HG03521 (cell line): ENCODE measurements around the gene SPSB2.
"Not testable (repeated sequence)": the region's sequence is repeated elsewhere in the genome, so short reads cannot be mapped to it uniquely, and the experiment has no call there.

ENCODE experiments used
- ATAC-seq: cut with Tn5 transposase; IDR thresholded peaks from one replicate; pipeline ENCODE4 v1.9.1; 2021; ENCODE audit warnings: mild to moderate bottlenecking, moderate library complexity; ENCODE audit not compliant: unreplicated experiment

SPSB2 gene

GRCh38 chr12:6871052-6871957, 1.8 kb downstream of the SPSB2 start:
- no peak for ATAC-seq

GRCh38 chr12:6870304-6870703, 2.8 kb downstream of the SPSB2 start:
- not testable (repeated sequence) for ATAC-seq

- no peak for ATAC-seq
These were observed 3.8 kb downstream of the SPSB2 start for GRCh38 chr12:6869049-6870021.

- ATAC-seq, result no peak
These were observed 4.7 kb downstream of the SPSB2 start for GRCh38 chr12:6868211-6869048.

- peak; percentile 49 for ATAC-seq
These were observed 5.5 kb downstream of the SPSB2 start, which contains the start of gene TPI1 for GRCh38 chr12:6867413-6868210. TSS of gene TPI1 (plus strand) at chr12:6867531. CDS start at chr12:6867567, 36 bp downstream.

GRCh38 chr12:6866920-6867412, 6.1 kb downstream of the SPSB2 start:
- no peak for ATAC-seq

GRCh38 chr12:6866163-6866919, 6.8 kb downstream of the SPSB2 start:
- no peak for ATAC-seq

GRCh38 chr12:6865307-6865706, 7.8 kb downstream of the SPSB2 start:
- ATAC-seq, result not testable (repeated sequence)

- no peak for ATAC-seq
These were observed 9.3 kb downstream of the SPSB2 start for GRCh38 chr12:6863586-6864321.

- ATAC-seq, result no peak
These were observed 10.1 kb downstream of the SPSB2 start for GRCh38 chr12:6863033-6863432.

GRCh38 chr12:6861391-6861790, 11.7 kb downstream of the SPSB2 start:
- ATAC-seq, result no peak

GRCh38 chr12:6860942-6861341, 12.2 kb downstream of the SPSB2 start:
- ATAC-seq, result no peak

- no peak for ATAC-seq
These were observed 13.0 kb downstream of the SPSB2 start for GRCh38 chr12:6860116-6860515.

GRCh38 chr12:6858799-6859198, 14.3 kb downstream of the SPSB2 start:
- ATAC-seq, result no peak

GRCh38 chr12:6855322-6855721, 17.8 kb downstream of the SPSB2 start:
- no peak for ATAC-seq

- no peak for ATAC-seq
These were observed 19.1 kb downstream of the SPSB2 start for GRCh38 chr12:6854036-6854435.

GRCh38 chr12:6853626-6854025, 19.5 kb downstream of the SPSB2 start:
- ATAC-seq, result no peak
